ENCODE results near the gene ZNF385A. TPM values are rescaled to one million over a fixed set of nuclear protein-coding genes. Genes with fewer than 3 reads are reported as not detected.

The ZNF385A gene
- total and polyA plus RNA-seq, 11 donors: 3.6 to 22.7 (median 6.1) TPM

GRCh38 chr12:54415221-54415929 lies 30.8 kb upstream of the ZNF385A start:
- peak overlapping the region in 7 of 12 donors; percentile 4 to 97 (median 8) for H3K4me3 ChIP-seq
- H3K4me1 ChIP-seq: peaks cover 14 to 85% (median 75%) of the 10 kb centered on the region in 12 donors
- H3K27ac ChIP-seq: peak overlapping the region in 9 of 12 donors; percentile 1 to 99 (median 88)
- 49 to 64% (median 52%) methylated on average over 4 of the region's 4 CpGs for WGBS, 4 donors
- no peak for TF ChIP-seq POLR2A (IDR thresholded peaks at IDR 0.05)
- TF ChIP-seq, protein P1, sequence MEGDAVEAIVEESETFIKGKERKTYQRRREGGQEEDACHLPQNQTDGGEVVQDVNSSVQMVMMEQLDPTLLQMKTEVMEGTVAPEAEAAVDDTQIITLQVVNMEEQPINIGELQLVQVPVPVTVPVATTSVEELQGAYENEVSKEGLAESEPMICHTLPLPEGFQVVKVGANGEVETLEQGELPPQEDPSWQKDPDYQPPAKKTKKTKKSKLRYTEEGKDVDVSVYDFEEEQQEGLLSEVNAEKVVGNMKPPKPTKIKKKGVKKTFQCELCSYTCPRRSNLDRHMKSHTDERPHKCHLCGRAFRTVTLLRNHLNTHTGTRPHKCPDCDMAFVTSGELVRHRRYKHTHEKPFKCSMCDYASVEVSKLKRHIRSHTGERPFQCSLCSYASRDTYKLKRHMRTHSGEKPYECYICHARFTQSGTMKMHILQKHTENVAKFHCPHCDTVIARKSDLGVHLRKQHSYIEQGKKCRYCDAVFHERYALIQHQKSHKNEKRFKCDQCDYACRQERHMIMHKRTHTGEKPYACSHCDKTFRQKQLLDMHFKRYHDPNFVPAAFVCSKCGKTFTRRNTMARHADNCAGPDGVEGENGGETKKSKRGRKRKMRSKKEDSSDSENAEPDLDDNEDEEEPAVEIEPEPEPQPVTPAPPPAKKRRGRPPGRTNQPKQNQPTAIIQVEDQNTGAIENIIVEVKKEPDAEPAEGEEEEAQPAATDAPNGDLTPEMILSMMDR (IDR thresholded peaks at IDR 0.05): no peak
- intact Hi-C loops (cut with DNase I): no loop called here
- H3K36me3 ChIP-seq: peaks cover 0 to 18% (median 13%) of the 10 kb centered on the region in 9 donors
- no peak for ATAC-seq
- no peaks in the 10 kb centered on the region for H3K9me3 ChIP-seq
- H3K27me3 ChIP-seq: no peaks in the 10 kb centered on the region
- DNase-seq: peak in 1 of 5 donors; percentile 26

GRCh38 chr12:54413284-54414190 lies 29.0 kb upstream of the ZNF385A start:
- Histone ChIP-seq H3K27me3 (no peaks in the 10 kb centered on the region), H3K4me1 (peaks cover 14 to 92% (median 76%) of the 10 kb centered on the region in 12 donors), H3K36me3 (peaks cover 0 to 36% (median 30%) of the 10 kb centered on the region in 9 donors), H3K9me3 (no peaks in the 10 kb centered on the region), H3K27ac (peak overlapping the region; percentile 55 to 99 (median 85)), H3K4me3 (peak overlapping the region in 8 of 12 donors; percentile 13 to 37 (median 28))
- WGBS, 4 donors: 39 to 46% (median 43%) methylated on average over 9 of the region's 9 CpGs
- DNase-seq (peak; percentile 60 to 80 (median 68)), ATAC-seq (peak; percentile 8 to 54 (median 26))
- no peak for TF ChIP-seq POLR2A (IDR thresholded peaks at IDR 0.05)
- TF ChIP-seq, protein P1 (IDR thresholded peaks at IDR 0.05): no peak
- intact Hi-C loops (cut with DNase I): no loop called here

DNA sequence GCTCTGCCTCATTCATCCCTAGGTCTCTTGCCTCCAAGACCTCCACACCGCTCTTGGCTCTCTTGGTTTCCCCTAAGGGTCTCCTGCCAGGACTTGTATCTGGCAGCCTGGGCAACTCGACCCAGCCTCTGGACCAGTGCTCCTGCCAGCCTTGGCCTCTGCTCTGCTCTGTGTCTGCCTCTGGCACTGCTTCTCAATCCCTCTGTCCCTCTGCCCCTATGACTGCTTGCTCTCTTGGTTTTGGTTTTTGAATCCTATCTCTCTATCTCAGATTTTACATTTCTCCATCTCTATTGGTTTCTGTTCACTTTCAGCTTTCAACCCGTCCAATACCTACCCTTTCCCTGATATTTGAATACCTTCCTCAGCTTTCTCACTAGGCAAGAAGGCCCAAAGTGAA lies 28.3 kb upstream of the ZNF385A start:
- 57 to 70% (median 64%) methylated on average over 3 of the region's 3 CpGs for WGBS, 4 donors
- Histone ChIP-seq H3K36me3 (peaks cover 0 to 44% (median 37%) of the 10 kb centered on the region in 9 donors), H3K4me3 (peak overlapping the region in 5 of 12 donors; percentile 13 to 37 (median 24)), H3K27me3 (no peaks in the 10 kb centered on the region), H3K4me1 (peaks cover 14 to 99% (median 82%) of the 10 kb centered on the region in 12 donors), H3K27ac (peak overlapping the region; percentile 55 to 99 (median 85)), H3K9me3 (no peaks in the 10 kb centered on the region)
- TF ChIP-seq POLR2A (IDR thresholded peaks at IDR 0.05): no peak
- TF ChIP-seq, protein P1 (IDR thresholded peaks at IDR 0.05): no peak
- ATAC-seq: peak; percentile 18 to 50 (median 33)
- peak in 2 of 5 donors; percentile 33 to 44 for DNase-seq
- intact Hi-C loops (cut with DNase I): no loop called here

Data from heart left ventricle (tissue), 16 donors.